K562 (cell line): ENCODE data around the gene CASP1. TPM values are rescaled to one million over a fixed set of nuclear protein-coding genes. Genes with fewer than 3 reads are reported as not detected.

Source experiments
- CBX8 ChIP-seq: fragments of 200-600 bp; sonication (generic); IDR thresholded peaks from 2 replicates; pipeline ENCODE4 v1.6.1; 2012; ENCODE audit warnings: borderline replicate concordance, mixed run types, low read depth, mild to moderate bottlenecking, moderate library complexity, mixed read lengths, low read length, control low read depth, inconsistent platforms; ENCODE audit not compliant: poor library complexity, severe bottlenecking; ENCODE audit errors: extremely low read depth
- CHD7 ChIP-seq: fragments of 200-600 bp; sonication (generic); IDR thresholded peaks from one replicate; pipeline ENCODE4 v1.6.1; 2012; ENCODE audit warnings: mild to moderate bottlenecking, low read depth, low read length, inconsistent platforms
- CTCF ChIP-seq, 3 experiments: IDR thresholded peaks in 2 of 3; conservative IDR thresholded peaks in 1 of 3; 2 replicates each; pipeline ENCODE4 v1.5.1; 2011 to 2012; ENCODE audit warnings: low read length in 3 of 3, mild to moderate bottlenecking in 3 of 3, control low read depth in 2 of 3, improper control_type of control experiment in 1 of 3, inconsistent platforms in 1 of 3, low read depth in 1 of 3, mixed read lengths in 1 of 3, moderate library complexity in 1 of 3; ENCODE audit not compliant: insufficient read depth in 2 of 3
- DNMT1 ChIP-seq: fragments of 450-650 bp; IDR thresholded peaks from 2 replicates; pipeline ENCODE4 v1.6.1; 2016; ENCODE audit warnings: antibody characterized with exemption, mild to moderate bottlenecking
- MCM3 ChIP-seq: fragments of 450-650 bp; IDR thresholded peaks from 2 replicates; pipeline ENCODE4 v1.6.1; 2016
- RFX1 ChIP-seq: fragments of 450-650 bp; IDR thresholded peaks from 2 replicates; pipeline ENCODE4 v1.6.1; 2016; ENCODE audit warnings: mild to moderate bottlenecking, moderate library complexity
- TAF9B ChIP-seq: fragments of 450-650 bp; IDR thresholded peaks from 2 replicates; pipeline ENCODE4 v1.6.1; 2018; ENCODE audit warnings: mild to moderate bottlenecking; ENCODE audit not compliant: partially characterized antibody
- ZBTB8A ChIP-seq: fragments of 450-650 bp; IDR thresholded peaks from 2 replicates; pipeline ENCODE4 v1.6.1; 2018; ENCODE audit warnings: mild to moderate bottlenecking, moderate library complexity; ENCODE audit not compliant: partially characterized antibody
- ZNF324 ChIP-seq: fragments of 250-450 bp; sonication (Bioruptor Pico); IDR thresholded peaks from 2 replicates; pipeline ENCODE4 v1.4.0; 2020; ENCODE audit warnings: mild to moderate bottlenecking
- ZNF551 ChIP-seq: fragments of 250-450 bp; sonication (Bioruptor Pico); IDR thresholded peaks from 2 replicates; pipeline ENCODE4 v1.5.0; 2021; ENCODE audit warnings: mild to moderate bottlenecking, moderate library complexity
- polyA plus RNA-seq, 8 experiments: library from polyadenylated mRNA; depleted of rRNA in 4 of 8; stranded (reverse) in 5 of 8; unstranded in 3 of 8; fragments of >200 nt; fragmentation: Nextera tagmentation in 2 of 8; fragmentation: Illumina TruSeq in 1 of 8; extraction: Ambion mirVana in 2 of 8; extraction: Trizol in 1 of 8; gene quantifications; 2 replicates each; pipeline versions ENCODE4 v1.2.1 to v1.2.3, GENCODE V29; 2011 to 2014; ENCODE audit warnings: inconsistent platforms in 1 of 8, missing spikeins in 1 of 8
- total RNA-seq, 7 experiments: library from RNA; depleted of rRNA in 6 of 7; stranded (reverse); fragments of >200 nt in 6 of 7; fragmentation: Illumina TruSeq in 2 of 7; extraction: Trizol in 2 of 7; gene quantifications; 2 replicates each; pipeline versions ENCODE4 v1.2.1 to v1.2.3, GENCODE V29; 2011 to 2021; ENCODE audit warnings: low replicate concordance in 1 of 7

CASP1 gene
- total and polyA plus RNA-seq, 9 of the 15 experiments (the other 6 are each of a cell fraction or from before 2014, with no cell fraction given), result not detected

GRCh38 chr11:105073456-105074165, 38.7 kb upstream of the CASP1 start (continued):
- no peak for TF ChIP-seq CTCF (IDR thresholded peaks at IDR 0.05 in 2 of 3, conservative IDR thresholded peaks at IDR 0.05 in 1 of 3; ENCODE audit: insufficient read depth in 2 of 3, low read depth in 1 of 3, low read length in 3 of 3)
- TF ChIP-seq RFX1, result no peak
- no peak for TF ChIP-seq DNMT1
- TF ChIP-seq ZBTB8A, result no peak
- no peak for TF ChIP-seq TAF9B
- no peak for TF ChIP-seq CBX8
- no peak for TF ChIP-seq ZNF324
- TF ChIP-seq MCM3, result no peak
- no peak for TF ChIP-seq CHD7
- no peak for TF ChIP-seq ZNF551 (CRISPR knock-in tag)
